ENCODE data around the gene CELF4. TPM values are rescaled to one million over a fixed set of nuclear protein-coding genes. Genes with fewer than 3 reads are reported as not detected.
A peak's percentile ranks its signal among the peaks of the same experiment; 100 is the strongest.

Gene CELF4
- total and polyA plus RNA-seq, 10 of the 15 experiments (the other 5 are each of a cell fraction or from before 2014, with no cell fraction given): 0.03 to 0.32 TPM; not detected in 8

- TF ChIP-seq TCF7 (IDR thresholded peaks at IDR 0.05; ENCODE audit: borderline replicate concordance) (no peak), BHLHE40 (IDR thresholded peaks at IDR 0.05; ENCODE audit: borderline replicate concordance in 1 of 2, low read depth in 2 of 2, low read length in 1 of 2) (no peak), GABPA (IDR thresholded peaks at IDR 0.05; ENCODE audit: low read depth) (no peak), IKZF2 (IDR thresholded peaks at IDR 0.05) (no peak), ASH2L (IDR thresholded peaks at IDR 0.05; ENCODE audit: borderline replicate concordance, low read depth) (no peak), SREBF1 (IDR thresholded peaks at IDR 0.05; ENCODE audit: low read length) (no peak), HDAC6 (IDR thresholded peaks at IDR 0.05; ENCODE audit: unreplicated experiment) (no peak), NFYA (IDR thresholded peaks at IDR 0.05; ENCODE audit: borderline replicate concordance, low read depth, low read length) (no peak), JUNB (IDR thresholded peaks at IDR 0.05) (no peak)
- 55% methylated on average over 7 of the region's 7 CpGs for WGBS (ENCODE audit: insufficient coverage, insufficient replicate concordance, low lambda C conversion rate, missing lambda C conversion rate)
- BruUV-seq (replicated peaks): no TSS peak
- Histone ChIP-seq H3K4me3 (no peak overlapping the region), H3K9ac (ENCODE audit: control insufficient read depth, insufficient read depth, low read length) (no peak overlapping the region), H3K4me1 (ENCODE audit: control insufficient read depth, insufficient read depth, low read length) (no peaks in the 10 kb centered on the region), H3K36me3 (ENCODE audit: control insufficient read depth in 2 of 2, insufficient read depth in 2 of 2, low read length in 1 of 2) (no peaks in the 10 kb centered on the region), H3K27me3 (replicated peaks in 1 of 2; ENCODE audit: control insufficient read depth in 2 of 2, insufficient read depth in 2 of 2, low read length in 1 of 2) (no peaks in the 10 kb centered on the region; a peak in 2 of 4 replicates), H4K20me1 (ENCODE audit: control insufficient read depth, insufficient read depth) (no peaks in the 10 kb centered on the region), H3K79me2 (ENCODE audit: control insufficient read depth, insufficient read depth, low read length) (no peaks in the 10 kb centered on the region), H3K4me2 (ENCODE audit: control insufficient read depth, insufficient read depth) (no peak overlapping the region), H3K9me3 (replicated peaks; ENCODE audit: control insufficient read depth, insufficient read depth, low read length) (no peaks in the 10 kb centered on the region; the same call in 2 of the 3 replicates), H2AFZ (ENCODE audit: control insufficient read depth, low read depth, low read length) (no peak overlapping the region), H3K27ac (ENCODE audit: control insufficient read depth, insufficient read depth) (no peak overlapping the region)
- ChIA-PET CTCF (no interaction called here), POLR2A (no interaction called here), SMC1A (ENCODE audit: uncharacterized antibody, unreplicated experiment) (no interaction called here), RAD21 (ENCODE audit: unreplicated experiment) (no interaction called here)
- FAIRE-seq (no peak), DNase-seq (ENCODE audit: low read depth, low spot score) (no peak), ATAC-seq (no peak)
- in situ Hi-C loops (cut with MboI): no loop called here
- intact Hi-C loops (cut with micrococcal nuclease; ENCODE audit: unreplicated experiment): no loop called here
These were observed 294.9 kb downstream of the CELF4 start for GRCh38 chr18:37270666-37271052.

DNA sequence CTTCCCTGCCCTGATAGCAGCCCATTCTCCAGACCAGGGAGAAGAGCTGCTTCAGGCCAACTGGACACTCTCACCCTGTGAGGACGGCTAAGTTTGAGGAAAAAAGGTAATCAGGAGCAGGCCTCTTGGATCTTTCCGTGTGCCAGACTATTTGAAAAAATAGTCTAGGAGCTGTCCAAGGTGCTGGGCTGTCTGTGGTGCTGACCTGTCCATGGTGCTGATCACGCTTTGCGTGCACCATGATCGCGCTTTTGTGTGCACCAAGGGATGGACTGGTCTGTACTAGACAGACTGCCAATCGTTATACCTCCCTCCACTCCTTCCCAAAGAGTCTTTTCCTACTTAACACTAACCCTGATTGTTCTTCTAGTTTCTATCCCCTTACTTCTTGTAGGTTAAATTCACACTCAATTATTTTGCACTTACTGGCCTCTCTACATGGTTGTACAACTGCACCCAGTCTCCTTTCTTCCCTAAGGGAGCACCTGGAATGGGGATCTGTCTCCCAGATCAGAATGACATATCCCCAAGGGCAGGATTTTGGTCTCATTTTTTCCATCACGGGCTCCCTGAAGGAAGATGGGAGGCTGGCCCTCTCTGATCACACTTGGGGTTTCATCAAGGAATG, 295.4 kb downstream of the CELF4 start:
- ChIA-PET POLR2A (no interaction called here), RAD21 (ENCODE audit: unreplicated experiment) (no interaction called here), CTCF (no interaction called here), SMC1A (ENCODE audit: uncharacterized antibody, unreplicated experiment) (no interaction called here)
- ATAC-seq: no peak
- Histone ChIP-seq H3K79me2 (ENCODE audit: control insufficient read depth, insufficient read depth, low read length) (no peaks in the 10 kb centered on the region), H3K4me1 (ENCODE audit: control insufficient read depth, insufficient read depth, low read length) (no peaks in the 10 kb centered on the region), H3K27ac (ENCODE audit: control insufficient read depth, insufficient read depth) (no peak overlapping the region), H3K9me3 (replicated peaks; ENCODE audit: control insufficient read depth, insufficient read depth, low read length) (no peaks in the 10 kb centered on the region; the same call in 2 of the 3 replicates), H4K20me1 (ENCODE audit: control insufficient read depth, insufficient read depth) (no peaks in the 10 kb centered on the region), H3K27me3 (replicated peaks in 1 of 2; ENCODE audit: control insufficient read depth in 2 of 2, insufficient read depth in 2 of 2, low read length in 1 of 2) (no peaks in the 10 kb centered on the region; a peak in 1 of 4 replicates), H3K4me2 (ENCODE audit: control insufficient read depth, insufficient read depth) (no peak overlapping the region), H2AFZ (ENCODE audit: control insufficient read depth, low read depth, low read length) (no peak overlapping the region), H3K4me3 (no peak overlapping the region), H3K9ac (ENCODE audit: control insufficient read depth, insufficient read depth, low read length) (no peak overlapping the region), H3K36me3 (ENCODE audit: control insufficient read depth in 2 of 2, insufficient read depth in 2 of 2, low read length in 1 of 2) (no peaks in the 10 kb centered on the region)
- 53% methylated on average over 8 of the region's 8 CpGs for WGBS (ENCODE audit: insufficient coverage, insufficient replicate concordance, low lambda C conversion rate, missing lambda C conversion rate)
- BruUV-seq (replicated peaks): no TSS peak
- intact Hi-C loops (cut with micrococcal nuclease; ENCODE audit: unreplicated experiment) (no loop called here), in situ Hi-C loops (cut with MboI) (no loop called here)
- no peak for DNase-seq (ENCODE audit: low read depth, low spot score)
- FAIRE-seq: peak; percentile 13
- no peak for TF ChIP-seq TCF7 (IDR thresholded peaks at IDR 0.05; ENCODE audit: borderline replicate concordance)
- TF ChIP-seq ESRRA (IDR thresholded peaks at IDR 0.05; ENCODE audit: low read length): no peak
- TF ChIP-seq EZH2 (IDR thresholded peaks at IDR 0.05; ENCODE audit: borderline replicate concordance, control insufficient read depth, low read depth, low read length): no peak
- TF ChIP-seq MXI1 (IDR thresholded peaks at IDR 0.05; ENCODE audit: low read depth, low read length): no peak
- TF ChIP-seq IRF4 (IDR thresholded peaks at IDR 0.05; ENCODE audit: low read depth, low read length): no peak
- no peak for TF ChIP-seq TAF1 (IDR thresholded peaks at IDR 0.05; ENCODE audit: borderline replicate concordance, low read depth, low read length)
- TF ChIP-seq IKZF2 (IDR thresholded peaks at IDR 0.05): no peak
- peak; percentile 46 for TF ChIP-seq E2F8 (IDR thresholded peaks at IDR 0.05; ENCODE audit: low read depth, partially characterized antibody)
- peak; percentile 95 for TF ChIP-seq SREBF1 (IDR thresholded peaks at IDR 0.05; ENCODE audit: low read length)
- TF ChIP-seq KDM1A (IDR thresholded peaks at IDR 0.05; ENCODE audit: borderline replicate concordance): no peak

Data from GM12878 (cell line).